Loucy (cell line): Measurements from ENCODE around the gene UBE2L6.

ENCODE experiments used
- CTCF ChIP-seq: fragments of 200-600 bp; sonication (generic); conservative IDR thresholded peaks from 2 replicates; pipeline ENCODE4 v1.5.1; 2014; ENCODE audit warnings: mild to moderate bottlenecking, antibody characterized with exemption, low read length
- EZH2phosphoT487 ChIP-seq: fragments of 200-600 bp; IDR thresholded peaks from 2 replicates; pipeline ENCODE4 v1.6.1; 2018; ENCODE audit warnings: antibody characterized with exemption, mild to moderate bottlenecking, moderate library complexity, borderline replicate concordance

DNA sequence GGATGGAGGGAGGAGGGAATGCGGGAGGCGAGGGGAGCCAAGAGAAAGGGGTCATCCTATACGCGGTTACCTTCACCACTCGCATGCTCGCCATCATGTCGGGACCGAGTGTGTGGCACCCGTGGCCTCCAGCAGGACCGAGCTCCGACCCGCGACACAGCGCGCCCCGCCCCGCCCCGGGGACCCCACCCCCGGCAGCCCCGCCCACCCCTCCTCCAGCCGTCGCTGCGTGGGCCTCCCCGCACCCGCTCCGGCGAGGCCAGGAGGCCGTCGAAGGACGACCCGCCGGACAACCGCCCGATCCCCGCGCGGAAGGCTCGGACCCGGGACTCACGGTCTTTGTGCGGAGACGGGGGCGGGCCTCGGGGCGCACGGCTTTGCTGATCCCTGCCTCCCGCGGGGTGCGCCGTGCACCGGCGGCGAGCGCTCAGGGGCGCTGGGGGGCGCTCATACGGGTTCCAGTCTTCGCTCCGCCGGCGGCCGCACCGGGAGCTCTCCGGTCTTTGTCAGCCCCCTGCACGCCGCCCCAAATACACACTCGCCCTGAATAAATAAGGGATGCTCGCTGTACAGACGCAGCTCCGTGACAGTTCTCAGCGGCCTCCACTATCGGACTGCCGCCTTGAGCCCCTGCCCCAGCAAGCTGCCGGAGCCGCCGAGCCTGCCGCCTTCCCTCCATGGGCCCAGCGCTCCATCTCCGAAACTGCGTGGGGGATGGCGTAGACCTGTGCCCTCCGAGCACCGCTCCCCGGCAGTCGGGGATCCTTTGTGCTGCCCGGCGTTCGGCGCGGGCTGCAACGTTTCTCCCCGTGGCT, at the start of gene UBE2L6:
- TF ChIP-seq CTCF (no peak; the same call in 1 of the 2 replicates), EZH2phosphoT487 (no peak)
